OCI-LY1 (cell line): ENCODE measurements around the gene LRRTM1.

ENCODE experiments used
- H2AFZ ChIP-seq: fragments of 200-600 bp; sonication (generic), shearing (Covaris generic); 2 replicates; pipeline ENCODE4 v1.6.0; 2014; ENCODE audit warnings: antibody characterized with exemption, mild to moderate bottlenecking, low read length
- H3F3A ChIP-seq: fragments of 200-600 bp; sonication (generic), shearing (Covaris generic); 2 replicates; pipeline ENCODE4 v1.6.0; 2014; ENCODE audit warnings: mild to moderate bottlenecking, antibody characterized with exemption, low read length, moderate library complexity; ENCODE audit not compliant: insufficient read depth
- H3K27ac ChIP-seq: fragments of 200-600 bp; sonication (generic); 2 replicates; pipeline ENCODE4 v1.5.1; 2014; ENCODE audit warnings: low read length, mixed run types, mild to moderate bottlenecking, low read depth; ENCODE audit not compliant: poor library complexity, severe bottlenecking
- H3K27me3 ChIP-seq: fragments of 200-600 bp; sonication (generic); 2 replicates; pipeline ENCODE4 v1.6.0; 2014; ENCODE audit warnings: antibody characterized with exemption, mild to moderate bottlenecking, low read length, moderate library complexity; ENCODE audit not compliant: insufficient read depth
- H3K36me3 ChIP-seq: fragments of 200-600 bp; sonication (generic); 2 replicates; pipeline ENCODE4 v1.6.1; 2014; ENCODE audit warnings: mild to moderate bottlenecking, antibody characterized with exemption, low read length, moderate library complexity, mixed read lengths; ENCODE audit not compliant: insufficient read depth
- H3K4me1 ChIP-seq: fragments of 200-600 bp; sonication (generic); 2 replicates; pipeline ENCODE4 v1.5.1; 2014; ENCODE audit warnings: mild to moderate bottlenecking, low read length, moderate library complexity; ENCODE audit not compliant: insufficient read depth, severe bottlenecking
- H3K4me2 ChIP-seq: fragments of 200-600 bp; sonication (generic), shearing (Covaris generic); 2 replicates; pipeline ENCODE4 v1.6.1; 2014; ENCODE audit warnings: low read length
- H3K4me3 ChIP-seq: fragments of 200-600 bp; sonication (generic); 2 replicates; pipeline ENCODE4 v1.5.1; 2014; ENCODE audit warnings: low read length, low read depth, mild to moderate bottlenecking, mixed read lengths; ENCODE audit not compliant: poor library complexity, severe bottlenecking
- H3K79me2 ChIP-seq: fragments of 200-600 bp; shearing (Covaris generic); 2 replicates; pipeline ENCODE4 v1.6.1; 2016; ENCODE audit warnings: mixed run types, low read length, mixed read lengths; ENCODE audit not compliant: insufficient read depth
- H3K9ac ChIP-seq: fragments of 200-600 bp; sonication (generic), shearing (Covaris generic); 2 replicates; pipeline ENCODE4 v1.6.1; 2014; ENCODE audit warnings: mild to moderate bottlenecking, low read length, mixed read lengths
- H3K9me2 ChIP-seq: fragments of 200-600 bp; sonication (generic), shearing (Covaris generic); 2 replicates; pipeline ENCODE4 v1.6.1; 2014; ENCODE audit warnings: low read depth, mild to moderate bottlenecking, low read length, mixed read lengths
- H3K9me3 ChIP-seq: fragments of 200-600 bp; shearing (Covaris generic); 2 replicates; pipeline ENCODE4 v1.6.1; 2014; ENCODE audit warnings: low read length, mixed read lengths
- H4K20me1 ChIP-seq: fragments of 200-600 bp; sonication (generic), shearing (Covaris generic); 2 replicates; pipeline ENCODE4 v1.6.0; 2016; ENCODE audit warnings: mild to moderate bottlenecking, low read length; ENCODE audit not compliant: insufficient read depth
- EZH2 ChIP-seq: fragments of 200-600 bp; sonication (generic), shearing (Covaris generic); IDR thresholded peaks from 2 replicates; pipeline ENCODE4 v1.8.0; 2017; ENCODE audit warnings: borderline replicate concordance, mixed run types, mild to moderate bottlenecking, antibody characterized with exemption, low read length, moderate library complexity, mixed read lengths
- TF ChIP-seq, protein P1 (sequence below): fragments of 200-600 bp; sonication (generic), shearing (Covaris generic); IDR thresholded peaks from 2 replicates; pipeline ENCODE4 v1.5.1; 2017; ENCODE audit warnings: mild to moderate bottlenecking, antibody characterized with exemption, low read length, moderate library complexity, mixed read lengths

The LRRTM1 gene

GRCh38 chr2:80329491-80329890, 24.9 kb upstream of the LRRTM1 start:
- H3K4me2 ChIP-seq, result no peak overlapping the region
- H3K9me2 ChIP-seq, result no peaks in the 10 kb centered on the region
- no peaks in the 10 kb centered on the region for H3K36me3 ChIP-seq
- H3K9me3 ChIP-seq, result no peaks in the 10 kb centered on the region
- no peak overlapping the region for H3K9ac ChIP-seq
- no peak overlapping the region for H3K27ac ChIP-seq
- no peaks in the 10 kb centered on the region for H3K4me1 ChIP-seq
- no peak for TF ChIP-seq EZH2
- TF ChIP-seq, protein P1, sequence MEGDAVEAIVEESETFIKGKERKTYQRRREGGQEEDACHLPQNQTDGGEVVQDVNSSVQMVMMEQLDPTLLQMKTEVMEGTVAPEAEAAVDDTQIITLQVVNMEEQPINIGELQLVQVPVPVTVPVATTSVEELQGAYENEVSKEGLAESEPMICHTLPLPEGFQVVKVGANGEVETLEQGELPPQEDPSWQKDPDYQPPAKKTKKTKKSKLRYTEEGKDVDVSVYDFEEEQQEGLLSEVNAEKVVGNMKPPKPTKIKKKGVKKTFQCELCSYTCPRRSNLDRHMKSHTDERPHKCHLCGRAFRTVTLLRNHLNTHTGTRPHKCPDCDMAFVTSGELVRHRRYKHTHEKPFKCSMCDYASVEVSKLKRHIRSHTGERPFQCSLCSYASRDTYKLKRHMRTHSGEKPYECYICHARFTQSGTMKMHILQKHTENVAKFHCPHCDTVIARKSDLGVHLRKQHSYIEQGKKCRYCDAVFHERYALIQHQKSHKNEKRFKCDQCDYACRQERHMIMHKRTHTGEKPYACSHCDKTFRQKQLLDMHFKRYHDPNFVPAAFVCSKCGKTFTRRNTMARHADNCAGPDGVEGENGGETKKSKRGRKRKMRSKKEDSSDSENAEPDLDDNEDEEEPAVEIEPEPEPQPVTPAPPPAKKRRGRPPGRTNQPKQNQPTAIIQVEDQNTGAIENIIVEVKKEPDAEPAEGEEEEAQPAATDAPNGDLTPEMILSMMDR, result no peak
- no peaks in the 10 kb centered on the region for H4K20me1 ChIP-seq
- H3K79me2 ChIP-seq, result no peaks in the 10 kb centered on the region
- H3K27me3 ChIP-seq, result no peaks in the 10 kb centered on the region
- no peak overlapping the region for H3K4me3 ChIP-seq
- no peaks in the 10 kb centered on the region for H3F3A ChIP-seq
- H2AFZ ChIP-seq, result no peak overlapping the region

GRCh38 chr2:80328159-80328571, 23.6 kb upstream of the LRRTM1 start:
- H3K9me2 ChIP-seq, result no peaks in the 10 kb centered on the region
- no peak for TF ChIP-seq EZH2
- TF ChIP-seq, protein P1, result no peak
- no peaks in the 10 kb centered on the region for H3F3A ChIP-seq
- no peaks in the 10 kb centered on the region for H3K4me1 ChIP-seq
- H3K9ac ChIP-seq, result no peak overlapping the region
- no peaks in the 10 kb centered on the region for H3K9me3 ChIP-seq
- H3K79me2 ChIP-seq, result no peaks in the 10 kb centered on the region
- H3K4me3 ChIP-seq, result no peak overlapping the region
- no peak overlapping the region for H3K4me2 ChIP-seq
- no peaks in the 10 kb centered on the region for H3K27me3 ChIP-seq
- no peaks in the 10 kb centered on the region for H4K20me1 ChIP-seq
- no peak overlapping the region for H2AFZ ChIP-seq
- H3K27ac ChIP-seq, result no peak overlapping the region
- no peaks in the 10 kb centered on the region for H3K36me3 ChIP-seq

DNA sequence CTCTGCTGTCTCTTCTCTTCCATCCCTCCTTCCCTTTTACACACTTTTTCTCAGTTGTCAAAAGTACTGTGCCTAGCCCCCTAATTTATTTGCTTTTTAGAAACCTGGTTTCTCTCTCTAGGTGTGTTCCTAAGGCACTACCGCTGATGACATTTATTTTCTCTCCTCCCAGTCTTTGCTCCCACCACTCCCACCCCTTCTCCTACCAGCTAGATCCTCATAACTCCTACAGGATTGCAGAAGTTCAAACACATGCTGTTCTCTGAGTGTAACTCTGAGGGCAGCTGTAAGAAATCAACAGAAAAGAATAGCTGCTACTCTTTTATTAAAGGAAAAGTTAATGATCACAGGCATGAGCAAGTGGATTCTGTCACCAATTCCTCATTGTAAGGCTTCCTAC, 22.3 kb upstream of the LRRTM1 start:
- H3K27ac ChIP-seq, result no peak overlapping the region
- H3K4me3 ChIP-seq, result no peak overlapping the region
- H2AFZ ChIP-seq, result no peak overlapping the region
- no peaks in the 10 kb centered on the region for H3K79me2 ChIP-seq
- no peak overlapping the region for H3K9ac ChIP-seq
- TF ChIP-seq EZH2, result no peak
- TF ChIP-seq, protein P1, result no peak
- H3K4me2 ChIP-seq, result no peak overlapping the region
- no peaks in the 10 kb centered on the region for H3F3A ChIP-seq
- H3K27me3 ChIP-seq, result no peaks in the 10 kb centered on the region
- no peaks in the 10 kb centered on the region for H3K9me2 ChIP-seq
- no peaks in the 10 kb centered on the region for H3K9me3 ChIP-seq
- H3K4me1 ChIP-seq, result no peaks in the 10 kb centered on the region
- no peaks in the 10 kb centered on the region for H4K20me1 ChIP-seq
- H3K36me3 ChIP-seq, result no peaks in the 10 kb centered on the region
